ENCODE measurements around the gene ZNF581. TPM values are rescaled to one million over a fixed set of nuclear protein-coding genes. Genes with fewer than 3 reads are reported as not detected.

The ZNF581 gene
- total RNA-seq, 2 donors from 2014 or later: 47.2 to 48.7 TPM

- 94 to 95% methylated on average over 4 of the region's 4 CpGs for WGBS, 2 experiments (ENCODE audit: insufficient coverage in 1 of 2, insufficient read length in 1 of 2)
- H3K27ac ChIP-seq (ENCODE audit: low read depth, low read length): no peak overlapping the region
- peaks cover 11% of the 10 kb centered on the region for H3K36me3 ChIP-seq (ENCODE audit: control insufficient read depth, insufficient read depth, low read length)
- H3K27me3 ChIP-seq (ENCODE audit: control insufficient read depth, insufficient read depth, low read length, poor library complexity, severe bottlenecking): no peaks in the 10 kb centered on the region
- TF ChIP-seq, protein P1, sequence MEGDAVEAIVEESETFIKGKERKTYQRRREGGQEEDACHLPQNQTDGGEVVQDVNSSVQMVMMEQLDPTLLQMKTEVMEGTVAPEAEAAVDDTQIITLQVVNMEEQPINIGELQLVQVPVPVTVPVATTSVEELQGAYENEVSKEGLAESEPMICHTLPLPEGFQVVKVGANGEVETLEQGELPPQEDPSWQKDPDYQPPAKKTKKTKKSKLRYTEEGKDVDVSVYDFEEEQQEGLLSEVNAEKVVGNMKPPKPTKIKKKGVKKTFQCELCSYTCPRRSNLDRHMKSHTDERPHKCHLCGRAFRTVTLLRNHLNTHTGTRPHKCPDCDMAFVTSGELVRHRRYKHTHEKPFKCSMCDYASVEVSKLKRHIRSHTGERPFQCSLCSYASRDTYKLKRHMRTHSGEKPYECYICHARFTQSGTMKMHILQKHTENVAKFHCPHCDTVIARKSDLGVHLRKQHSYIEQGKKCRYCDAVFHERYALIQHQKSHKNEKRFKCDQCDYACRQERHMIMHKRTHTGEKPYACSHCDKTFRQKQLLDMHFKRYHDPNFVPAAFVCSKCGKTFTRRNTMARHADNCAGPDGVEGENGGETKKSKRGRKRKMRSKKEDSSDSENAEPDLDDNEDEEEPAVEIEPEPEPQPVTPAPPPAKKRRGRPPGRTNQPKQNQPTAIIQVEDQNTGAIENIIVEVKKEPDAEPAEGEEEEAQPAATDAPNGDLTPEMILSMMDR (conservative IDR thresholded peaks at IDR 0.05): no peak
- H3K36me3 Mint-ChIP-seq (ENCODE audit: low read depth): peaks cover 19% of the 10 kb centered on the region
- no peak overlapping the region for H3K27ac Mint-ChIP-seq
- peak overlapping the region; percentile 86 for H3K4me3 Mint-ChIP-seq
- H3K9me3 ChIP-seq (ENCODE audit: control insufficient read depth, low read length): no peaks in the 10 kb centered on the region
- DNase-seq: no peak
- no peak overlapping the region for H3K9ac ChIP-seq (ENCODE audit: extremely low read depth, low read length, poor library complexity, severe bottlenecking)
- H3K4me1 Mint-ChIP-seq: peaks cover 8% of the 10 kb centered on the region
- peak overlapping the region; percentile 84 for H3K4me3 ChIP-seq (ENCODE audit: low read length)
- peaks cover 4% of the 10 kb centered on the region for H3K9me3 Mint-ChIP-seq
- H3K4me1 ChIP-seq (ENCODE audit: control insufficient read depth, insufficient read depth, low read length): no peaks in the 10 kb centered on the region
- no peaks in the 10 kb centered on the region for H3K27me3 Mint-ChIP-seq (ENCODE audit: insufficient read depth)
Measured at GRCh38 chr19:55601084-55601483, 42.4 kb upstream of the ZNF581 start.

- TF ChIP-seq, protein P1 (conservative IDR thresholded peaks at IDR 0.05): no peak
Measured at GRCh38 chr19:55602104-55603001, 41.1 kb upstream of the ZNF581 start.

GRCh38 chr19:55603115-55603514, 40.3 kb upstream of the ZNF581 start:
- no peak for DNase-seq
- Histone ChIP-seq H3K27ac (ENCODE audit: low read depth, low read length) (no peak overlapping the region), H3K9ac (ENCODE audit: extremely low read depth, low read length, poor library complexity, severe bottlenecking) (no peak overlapping the region), H3K36me3 (ENCODE audit: control insufficient read depth, insufficient read depth, low read length) (peaks cover 3% of the 10 kb centered on the region), H3K27me3 (ENCODE audit: control insufficient read depth, insufficient read depth, low read length, poor library complexity, severe bottlenecking) (no peaks in the 10 kb centered on the region), H3K9me3 (ENCODE audit: control insufficient read depth, low read length) (no peaks in the 10 kb centered on the region), H3K4me1 (ENCODE audit: control insufficient read depth, insufficient read depth, low read length) (peaks cover 4% of the 10 kb centered on the region), H3K4me3 (ENCODE audit: low read length) (no peak overlapping the region)
- TF ChIP-seq, protein P1 (conservative IDR thresholded peaks at IDR 0.05): no peak
- Mint-ChIP-seq H3K4me1 (peaks cover 18% of the 10 kb centered on the region), H3K27ac (no peak overlapping the region), H3K36me3 (ENCODE audit: low read depth) (peaks cover 21% of the 10 kb centered on the region), H3K4me3 (no peak overlapping the region), H3K9me3 (peaks cover 4% of the 10 kb centered on the region), H3K27me3 (ENCODE audit: insufficient read depth) (no peaks in the 10 kb centered on the region)
- 94 to 95% methylated on average over 18 to 21 of the region's 21 CpGs for WGBS, 2 experiments (ENCODE audit: insufficient coverage in 1 of 2, insufficient read length in 1 of 2)

More at GRCh38 chr19:55602104-55603001, 41.1 kb upstream of the ZNF581 start:
- no peak overlapping the region for H3K9ac ChIP-seq (ENCODE audit: extremely low read depth, low read length, poor library complexity, severe bottlenecking)
- Mint-ChIP-seq H3K36me3 (ENCODE audit: low read depth) (peaks cover 16% of the 10 kb centered on the region), H3K4me1 (peaks cover 15% of the 10 kb centered on the region), H3K27ac (no peak overlapping the region), H3K4me3 (no peak overlapping the region), H3K27me3 (ENCODE audit: insufficient read depth) (no peaks in the 10 kb centered on the region), H3K9me3 (peaks cover 4% of the 10 kb centered on the region)
- 96 to 99% methylated on average over 25 to 60 of the region's 60 CpGs for WGBS, 2 experiments (ENCODE audit: insufficient coverage in 1 of 2, insufficient read length in 1 of 2)
- H3K36me3 ChIP-seq (ENCODE audit: control insufficient read depth, insufficient read depth, low read length): peaks cover 4% of the 10 kb centered on the region
- no peak overlapping the region for H3K27ac ChIP-seq (ENCODE audit: low read depth, low read length)
- no peaks in the 10 kb centered on the region for H3K9me3 ChIP-seq (ENCODE audit: control insufficient read depth, low read length)
- no peak for DNase-seq
- no peak overlapping the region for H3K4me3 ChIP-seq (ENCODE audit: low read length)
- no peaks in the 10 kb centered on the region for H3K27me3 ChIP-seq (ENCODE audit: control insufficient read depth, insufficient read depth, low read length, poor library complexity, severe bottlenecking)
- peaks cover 4% of the 10 kb centered on the region for H3K4me1 ChIP-seq (ENCODE audit: control insufficient read depth, insufficient read depth, low read length)

Measured in endodermal cell (in vitro differentiated cells).